IPS DF 19.7 (cell line): Measurements from ENCODE around the gene PIM1.
"Not testable (repeated sequence)": the region's sequence is repeated elsewhere in the genome, so short reads cannot be mapped to it uniquely, and the experiment has no call there.

Source experiments
- DNase-seq: peaks from one replicate; pipeline ENCODE4 v3.0.0-alpha.2; 2013; ENCODE audit warnings: low read depth, low spot score

Gene PIM1

GRCh38 chr6:37188962-37189510 is 19.1 kb downstream of the PIM1 start:
- DNase-seq: no peak

DNA sequence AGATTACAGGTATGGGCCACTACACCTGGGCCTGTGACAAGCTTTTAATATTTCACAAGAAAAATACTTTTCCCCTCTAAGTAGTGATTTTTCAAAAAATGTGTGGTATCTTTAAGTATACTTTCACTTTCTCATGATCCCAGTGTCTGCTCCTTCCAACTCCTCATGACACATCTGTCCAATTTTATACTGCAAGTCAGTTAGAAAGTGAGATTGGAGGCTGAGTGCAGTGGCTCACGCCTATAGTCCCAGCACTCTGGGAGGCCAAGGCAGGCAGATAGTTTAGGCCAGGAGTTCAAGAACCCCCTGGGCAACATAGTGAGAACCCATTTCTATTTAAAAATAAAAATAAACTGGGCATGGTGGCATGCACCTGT is 20.2 kb downstream of the PIM1 start:
- DNase-seq: no peak

- DNase-seq: no peak
Measured at GRCh38 chr6:37192666-37193065, 22.7 kb downstream of the PIM1 start.

DNA sequence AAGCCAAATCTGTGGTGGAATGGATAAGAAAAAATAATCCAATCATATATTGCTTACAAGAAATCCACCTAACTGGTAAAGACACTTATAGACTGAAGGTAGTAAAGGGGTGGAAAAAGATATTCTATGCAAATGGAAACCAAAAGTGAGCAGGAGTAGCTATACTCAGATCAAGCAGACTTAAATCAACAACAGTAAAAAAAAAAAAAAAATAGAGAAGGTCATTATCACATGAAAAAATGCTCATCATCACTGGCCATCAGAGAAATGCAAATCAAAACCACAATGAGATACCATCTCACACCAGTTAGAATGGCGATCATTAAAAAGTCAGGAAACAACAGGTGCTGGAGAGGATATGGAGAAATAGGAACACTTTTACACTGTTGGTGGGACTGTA is 24.9 kb downstream of the PIM1 start:
- not testable (repeated sequence) for DNase-seq

DNA sequence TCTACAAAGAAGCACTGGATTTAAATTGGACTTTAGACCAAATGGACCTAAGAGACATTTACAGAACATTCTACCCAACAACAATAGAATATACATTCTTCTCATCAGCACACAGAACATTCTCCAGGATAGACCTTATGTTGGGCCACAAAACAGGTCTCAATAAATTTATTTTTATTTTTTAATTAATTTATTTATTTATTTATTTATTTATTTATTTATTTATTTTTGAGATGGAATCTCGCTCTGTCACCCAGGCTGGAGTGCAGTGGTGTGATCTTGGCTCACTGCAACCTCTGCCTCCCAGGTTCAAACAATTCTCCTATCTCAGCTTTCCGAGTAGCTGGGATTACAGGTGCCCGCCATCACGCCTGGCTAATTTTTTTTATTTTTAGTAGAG is 26.5 kb downstream of the PIM1 start:
- not testable (repeated sequence) for DNase-seq

DNA sequence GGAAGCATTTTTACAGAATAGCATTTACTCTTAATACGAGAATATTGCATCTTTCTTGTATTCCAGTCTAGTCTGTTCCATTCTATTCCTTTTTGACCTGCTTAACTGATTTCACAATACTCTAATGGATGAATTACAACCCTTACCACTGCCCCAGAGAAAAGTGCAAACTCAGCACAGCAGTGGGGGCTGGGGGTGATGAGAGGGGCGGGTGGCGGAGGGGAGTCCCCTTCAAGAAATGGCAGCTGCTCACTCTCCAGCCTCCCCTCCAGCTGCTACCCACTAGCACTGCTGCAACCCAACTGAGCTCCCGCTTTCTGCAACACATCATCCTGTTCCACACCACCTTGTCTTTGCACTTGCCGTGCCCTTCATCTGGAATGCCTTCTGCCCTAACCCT is 30.1 kb downstream of the PIM1 start:
- no peak for DNase-seq

- no peak for DNase-seq
Measured at GRCh38 chr6:37201726-37202125, 31.8 kb downstream of the PIM1 start.

DNA sequence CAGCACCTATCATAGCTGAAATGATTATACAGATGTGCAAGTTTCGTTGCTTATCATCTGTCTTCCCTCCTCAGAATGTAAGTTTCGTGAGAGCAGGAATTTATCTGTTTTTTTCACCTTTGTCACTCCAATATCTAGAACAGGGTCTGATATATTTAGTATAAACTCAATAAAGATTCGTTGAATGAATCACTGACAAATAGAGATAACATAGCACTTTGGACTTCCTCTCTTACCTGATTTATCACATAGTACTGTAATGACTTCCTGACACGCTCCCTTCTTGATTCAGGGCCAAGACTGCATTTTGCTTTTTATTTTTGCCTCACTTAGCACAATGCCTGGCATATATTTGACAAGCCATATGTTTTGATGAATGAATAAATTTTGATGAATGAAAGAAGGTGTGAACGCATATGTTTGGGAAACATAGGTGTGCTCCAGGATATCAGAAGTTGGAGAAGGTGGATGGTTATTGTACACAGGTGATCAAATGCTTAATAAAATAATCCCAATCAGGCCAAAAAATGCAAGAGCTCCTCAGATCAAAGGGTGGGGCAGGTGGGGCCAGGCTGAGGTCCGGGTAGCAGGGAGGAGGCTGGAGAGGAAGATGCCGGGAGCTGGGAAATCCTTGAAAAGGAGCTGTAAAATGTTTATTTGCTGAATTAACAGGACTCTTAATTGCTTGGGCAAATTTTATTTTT is 33.0 kb downstream of the PIM1 start:
- DNase-seq: no peak

DNA sequence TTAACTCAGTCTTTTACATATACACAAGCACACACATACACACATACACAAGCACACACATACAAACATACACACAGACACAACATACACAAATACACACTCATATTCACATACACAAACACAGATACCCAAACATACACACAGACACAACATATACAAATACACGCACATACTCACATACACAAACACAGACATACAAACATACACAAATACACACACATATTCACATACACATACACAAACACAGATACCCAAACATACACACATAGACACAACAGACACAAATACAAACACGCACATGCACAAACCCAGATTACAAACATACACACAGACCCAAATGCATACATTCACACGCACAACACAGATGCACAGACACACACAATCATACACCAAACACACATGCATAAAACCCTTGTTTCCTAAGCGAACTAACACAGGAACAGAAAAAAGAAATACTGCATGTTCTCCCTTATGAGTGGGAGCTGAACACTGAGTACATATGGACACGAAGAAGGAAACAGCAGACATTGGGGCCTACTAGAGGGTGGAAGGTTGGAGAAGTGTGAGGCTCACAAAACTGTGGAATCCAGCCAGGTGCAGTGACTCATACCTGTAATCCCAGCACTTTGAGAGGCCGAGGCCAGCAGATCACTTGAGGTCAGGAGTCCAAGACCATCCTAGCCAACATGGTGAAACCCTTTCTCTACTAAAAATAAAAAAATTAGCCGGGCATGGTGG is 34.2 kb downstream of the PIM1 start:
- DNase-seq: no peak

GRCh38 chr6:37205175-37205996 is 35.4 kb downstream of the PIM1 start:
- no peak for DNase-seq

GRCh38 chr6:37205997-37206340 is 36.0 kb downstream of the PIM1 start:
- no peak for DNase-seq

GRCh38 chr6:37206622-37207021 is 36.7 kb downstream of the PIM1 start:
- no peak for DNase-seq

GRCh38 chr6:37207903-37208456 is 38.0 kb downstream of the PIM1 start:
- DNase-seq: no peak

DNA sequence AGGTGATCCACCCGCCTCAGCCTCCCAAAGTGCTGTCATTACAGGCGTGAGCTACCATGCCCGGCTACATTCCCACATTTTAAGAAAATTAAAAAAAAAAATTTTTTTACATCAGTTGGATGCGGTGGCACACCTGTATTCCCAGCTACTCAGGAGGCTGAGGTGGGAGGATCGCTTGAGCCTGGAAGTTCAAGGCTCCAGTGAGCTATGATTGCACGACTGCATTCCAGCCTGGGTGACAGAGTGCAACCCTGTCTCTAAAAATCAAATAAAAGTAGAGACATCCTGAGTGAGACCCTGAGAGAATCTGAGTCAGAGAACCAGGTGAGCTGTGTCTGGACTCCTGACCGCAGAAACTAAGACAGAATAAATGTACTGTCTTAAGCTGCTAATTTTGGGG is 38.8 kb downstream of the PIM1 start:
- no peak for DNase-seq

DNA sequence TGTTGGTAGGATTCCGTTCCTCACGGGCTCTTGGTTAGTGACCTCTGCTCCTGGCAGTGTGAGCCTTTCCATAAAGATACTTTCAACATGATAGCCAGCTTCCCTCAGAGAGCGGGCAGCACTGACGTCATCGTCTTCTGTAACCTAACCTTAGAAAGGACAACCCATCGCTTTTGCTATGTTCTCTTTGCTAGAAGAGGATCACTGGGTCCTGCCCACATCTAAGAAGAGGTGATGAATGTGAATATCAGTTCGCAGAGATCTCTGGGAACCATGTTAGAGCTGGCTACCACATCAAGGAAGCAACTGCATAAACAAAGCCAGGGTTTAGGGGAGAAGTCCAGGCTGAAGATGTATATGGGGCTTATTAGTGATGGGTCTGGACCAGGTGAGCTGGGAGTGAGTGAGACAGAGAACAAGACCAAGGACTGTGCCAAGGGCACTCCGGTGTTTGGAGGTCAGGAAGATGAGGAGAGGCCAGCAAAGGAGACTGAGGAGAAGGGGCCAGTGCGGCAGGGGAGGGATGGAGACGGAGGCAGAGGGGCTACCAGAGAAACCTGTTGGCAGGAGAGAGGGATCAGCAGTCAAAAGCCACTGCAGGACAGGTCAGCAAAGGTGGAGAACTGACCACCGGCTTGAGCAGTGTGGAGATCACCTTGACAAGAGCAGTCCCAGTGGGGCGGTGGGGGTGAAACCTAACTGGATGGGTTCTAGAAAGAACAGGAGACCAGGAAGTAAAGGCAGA is 39.7 kb downstream of the PIM1 start:
- DNase-seq: no peak

DNA sequence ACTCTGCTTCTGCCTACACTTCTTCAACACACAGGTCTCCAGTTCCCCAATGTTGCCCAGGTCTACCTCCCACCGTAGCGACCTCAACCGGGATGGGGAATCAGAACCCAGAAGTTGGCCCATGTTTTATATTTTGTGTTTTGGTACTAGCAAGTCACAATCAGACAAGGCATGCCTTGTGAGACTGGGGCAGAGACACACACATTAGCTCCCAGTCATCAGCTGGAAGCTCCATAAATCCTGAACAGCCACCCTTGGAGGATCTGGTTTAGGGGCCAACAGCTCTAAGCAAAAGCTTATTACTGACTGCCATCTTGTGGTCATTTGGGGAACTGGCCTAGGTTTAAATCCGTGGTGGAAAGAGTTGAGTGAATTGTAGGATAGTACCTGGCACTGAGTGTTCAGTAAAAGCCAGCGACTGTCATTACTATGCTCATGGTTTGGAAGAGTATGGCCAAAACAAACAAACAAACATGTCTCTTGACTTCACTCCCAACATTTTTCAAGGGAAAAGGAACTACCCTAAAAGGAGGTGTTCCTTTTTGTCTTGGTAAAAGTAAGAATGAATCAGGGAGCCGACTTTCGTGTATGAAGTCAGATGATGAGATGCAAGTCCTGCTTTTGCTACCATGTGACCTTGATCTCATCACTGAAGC is 40.5 kb downstream of the PIM1 start:
- no peak for DNase-seq

DNA sequence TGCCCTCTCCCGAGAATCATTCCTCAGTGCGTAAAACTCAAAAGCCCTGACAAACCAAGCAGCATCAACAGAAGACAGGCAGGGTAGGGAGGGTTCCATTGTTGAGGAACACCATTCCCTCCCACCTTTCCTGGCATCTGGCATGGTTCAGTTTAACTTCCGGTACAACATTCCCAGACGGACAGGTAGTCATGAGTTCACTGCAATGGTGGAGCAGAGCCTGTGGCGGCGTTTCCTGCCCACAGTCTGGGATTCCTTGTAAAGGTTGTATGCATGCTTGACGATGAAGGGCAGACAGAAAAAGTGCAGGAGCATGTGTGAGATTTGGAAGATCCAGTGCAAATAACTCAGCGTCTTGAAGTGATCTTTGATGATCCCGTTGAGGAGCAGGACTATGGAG is 42.3 kb downstream of the PIM1 start:
- DNase-seq: no peak

GRCh38 chr6:37218061-37218460 is 48.1 kb downstream of the PIM1 start:
- DNase-seq: no peak

GRCh38 chr6:37218511-37218910 is 48.6 kb downstream of the PIM1 start:
- DNase-seq: no peak

DNA sequence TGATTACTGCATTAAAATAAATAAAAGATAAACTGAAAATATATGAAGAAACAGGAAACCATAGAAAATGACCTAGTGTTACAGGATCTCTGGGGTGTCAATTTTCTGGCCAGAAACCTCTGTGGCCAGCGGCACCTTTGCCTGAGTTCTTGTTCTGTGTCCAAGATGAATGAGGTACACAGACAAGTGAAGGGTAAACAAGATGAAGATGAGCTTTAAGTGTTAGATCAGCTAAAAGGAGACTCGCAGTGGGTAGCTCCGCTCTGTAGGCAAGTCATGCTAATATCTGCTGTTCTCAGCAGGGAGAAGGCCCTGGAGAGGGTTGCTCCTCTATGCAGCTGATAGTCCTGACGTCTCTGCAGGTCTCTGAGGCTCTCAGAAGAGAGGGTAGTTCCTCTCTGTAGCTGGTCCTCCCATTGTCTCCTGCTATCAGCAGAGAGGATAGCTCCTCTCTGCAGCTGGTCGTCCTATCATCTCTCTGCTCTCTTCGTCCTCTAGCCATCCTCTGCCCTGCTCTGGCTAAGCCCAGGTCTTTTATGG is 51.7 kb downstream of the PIM1 start:
- no peak for DNase-seq
